Endothelial cell (in vitro differentiated cells): ENCODE measurements around the gene SPEF1. TPM values are rescaled to one million over a fixed set of nuclear protein-coding genes. Genes with fewer than 3 reads are reported as not detected.
A peak's percentile ranks its signal among the peaks of the same experiment; 100 is the strongest.
"Not testable (repeated sequence)": the region's sequence is repeated elsewhere in the genome, so short reads cannot be mapped to it uniquely, and the experiment has no call there.

Experiments used
- DNase-seq: peaks from one replicate; pipeline ENCODE4 v3.0.0; 2021; ENCODE audit warnings: low spot score
- H3K27ac Mint-ChIP-seq: one replicate; pipeline ENCODE4 v1.8.0; 2021; ENCODE audit warnings: mixed read lengths, inconsistent platforms; ENCODE audit not compliant: unreplicated experiment
- H3K27me3 Mint-ChIP-seq: one replicate; pipeline ENCODE4 v1.8.0; 2021; ENCODE audit warnings: mild to moderate bottlenecking, moderate library complexity, mixed read lengths, inconsistent platforms; ENCODE audit not compliant: unreplicated experiment
- H3K36me3 Mint-ChIP-seq: one replicate; pipeline ENCODE4 v1.8.0; 2021; ENCODE audit warnings: mild to moderate bottlenecking, low read depth, mixed read lengths, inconsistent platforms; ENCODE audit not compliant: unreplicated experiment
- H3K4me1 Mint-ChIP-seq: one replicate; pipeline ENCODE4 v1.8.0; 2021; ENCODE audit warnings: mild to moderate bottlenecking, mixed read lengths, inconsistent platforms; ENCODE audit not compliant: unreplicated experiment
- H3K4me3 Mint-ChIP-seq: one replicate; pipeline ENCODE4 v1.8.0; 2021; ENCODE audit warnings: mild to moderate bottlenecking, mixed read lengths, inconsistent platforms; ENCODE audit not compliant: unreplicated experiment
- H3K9me3 Mint-ChIP-seq: one replicate; pipeline ENCODE4 v1.8.0; 2021; ENCODE audit warnings: mixed read lengths, inconsistent platforms; ENCODE audit not compliant: unreplicated experiment
- CTCF ChIP-seq: fragments of 200-600 bp; sonication (generic); IDR thresholded peaks from one replicate; pipeline ENCODE4 v1.5.0; 2021; ENCODE audit warnings: antibody characterized with exemption; ENCODE audit not compliant: unreplicated experiment
- total RNA-seq: library from RNA; stranded (reverse); fragmentation: NEBNext Ultra II Directional; extraction: Animal tissue kit (Norgen Biotek cat#: 25700); gene quantifications from one replicate; pipeline ENCODE4 v1.2.1, GENCODE V29; 2021; ENCODE audit not compliant: unreplicated experiment

SPEF1 gene
- total RNA-seq, 1 donor from 2014 or later: 0.23 TPM

- Mint-ChIP-seq H3K27me3 (peaks cover 12% of the 10 kb centered on the region), H3K4me3 (peak within 1 kb of the TSS; percentile 87), H3K27ac (no peak within 1 kb of the TSS), H3K4me1 (peaks cover 13% of the 10 kb centered on the region), H3K9me3 (no peaks in the 10 kb centered on the region), H3K36me3 (no peaks in the 10 kb centered on the region)
- peak; percentile 40 for TF ChIP-seq CTCF
- DNase-seq: peak; percentile 81
These were observed 14.5 kb upstream of the SPEF1 start, which contains the start of gene CDC25B for GRCh38 chr20:3795511-3796468. Gene CDC25B (plus strand): TSS chr20:3796310. CDS start chr20:3796532, 222 bp downstream.

GRCh38 chr20:3794701-3795420 lies 13.6 kb upstream of the SPEF1 start:
- Mint-ChIP-seq H3K36me3 (no peaks in the 10 kb centered on the region), H3K4me3 (peak overlapping the region; percentile 87), H3K27me3 (peaks cover 12% of the 10 kb centered on the region), H3K4me1 (peaks cover 13% of the 10 kb centered on the region), H3K27ac (no peak overlapping the region), H3K9me3 (no peaks in the 10 kb centered on the region)
- no peak for DNase-seq
- TF ChIP-seq CTCF: no peak

GRCh38 chr20:3794168-3794567 lies 12.9 kb upstream of the SPEF1 start:
- H3K36me3 Mint-ChIP-seq, DNase-seq, H3K9me3 Mint-ChIP-seq, H3K4me3 Mint-ChIP-seq, H3K27ac Mint-ChIP-seq, H3K4me1 Mint-ChIP-seq: not testable (repeated sequence)
- peaks cover 12% of the 10 kb centered on the region for H3K27me3 Mint-ChIP-seq

- not testable (repeated sequence) for H3K36me3 Mint-ChIP-seq, H3K9me3 Mint-ChIP-seq, DNase-seq, H3K4me1 Mint-ChIP-seq, H3K4me3 Mint-ChIP-seq, H3K27ac Mint-ChIP-seq
- H3K27me3 Mint-ChIP-seq: peaks cover 10% of the 10 kb centered on the region
These were observed 8.0 kb upstream of the SPEF1 start for GRCh38 chr20:3789201-3789600.

- DNase-seq: no peak
- TF ChIP-seq CTCF: no peak
- Mint-ChIP-seq H3K4me3 (peak overlapping the region; percentile 66), H3K27me3 (peaks cover 10% of the 10 kb centered on the region), H3K4me1 (peaks cover 5% of the 10 kb centered on the region), H3K36me3 (peaks cover 6% of the 10 kb centered on the region), H3K27ac (no peak overlapping the region), H3K9me3 (no peaks in the 10 kb centered on the region)
These were observed 7.5 kb upstream of the SPEF1 start for GRCh38 chr20:3788685-3789155.
